AG09309 (cell line): ENCODE results near the gene TOPAZ1.

ENCODE experiments used
- DNase-seq: peaks from one replicate; pipeline ENCODE4 v3.0.0-alpha.2; 2010; ENCODE audit warnings: low read depth
- H3K4me3 ChIP-seq: 2 replicates; pipeline ENCODE4 v1.5.1; 2011; ENCODE audit warnings: mild to moderate bottlenecking, low read depth, low read length, moderate library complexity; ENCODE audit not compliant: control insufficient read depth
- CTCF ChIP-seq: IDR thresholded peaks from 2 replicates; pipeline ENCODE4 v1.5.1; 2011; ENCODE audit warnings: mild to moderate bottlenecking, low read depth, low read length, inconsistent platforms; ENCODE audit not compliant: insufficient read depth, control insufficient read depth; ENCODE audit errors: missing control alignments

The TOPAZ1 gene

GRCh38 chr3:44265815-44266214 is 24.1 kb downstream of the TOPAZ1 start:
- no peak for TF ChIP-seq CTCF
- H3K4me3 ChIP-seq = no peak overlapping the region
- DNase-seq = no peak

- H3K4me3 ChIP-seq = no peak overlapping the region
- TF ChIP-seq CTCF = no peak
- DNase-seq = no peak
Observed at GRCh38 chr3:44272191-44272590, 30.5 kb downstream of the TOPAZ1 start.

GRCh38 chr3:44277925-44278324 is 36.2 kb downstream of the TOPAZ1 start:
- no peak for DNase-seq

GRCh38 chr3:44280077-44280476 is 38.4 kb downstream of the TOPAZ1 start:
- DNase-seq = no peak
- H3K4me3 ChIP-seq = no peak overlapping the region
- TF ChIP-seq CTCF = no peak

More at GRCh38 chr3:44277925-44278324, 36.2 kb downstream of the TOPAZ1 start:
- TF ChIP-seq CTCF = no peak
- no peak overlapping the region for H3K4me3 ChIP-seq

GRCh38 chr3:44280631-44281030 is 38.9 kb downstream of the TOPAZ1 start:
- DNase-seq = no peak
- no peak for TF ChIP-seq CTCF
- no peak overlapping the region for H3K4me3 ChIP-seq

GRCh38 chr3:44284949-44285348 is 43.3 kb downstream of the TOPAZ1 start:
- no peak overlapping the region for H3K4me3 ChIP-seq
- no peak for TF ChIP-seq CTCF
- DNase-seq = no peak

- DNase-seq = no peak
- no peak overlapping the region for H3K4me3 ChIP-seq
- TF ChIP-seq CTCF = no peak
Observed at GRCh38 chr3:44289882-44290462, 48.3 kb downstream of the TOPAZ1 start.
